Measurements from ENCODE around the gene RSRC1.

GRCh38 chr3:158540066-158540465 is 430.2 kb downstream of the RSRC1 start:
- TF ChIP-seq POLR2A (IDR thresholded peaks at IDR 0.05; ENCODE audit: low read depth, low read length) (no peak), TAF1 (IDR thresholded peaks at IDR 0.05; ENCODE audit: borderline replicate concordance, low read depth, low read length) (no peak), POLR2AphosphoS5 (IDR thresholded peaks at IDR 0.05; ENCODE audit: low read depth, low read length) (no peak)

Data from GM12892 (cell line).